HG02973 (cell line): ENCODE data around the gene MSANTD4.
"Not testable (repeated sequence)": the region's sequence is repeated elsewhere in the genome, so short reads cannot be mapped to it uniquely, and the experiment has no call there.

ENCODE experiments used
- ATAC-seq: cut with Tn5 transposase; IDR thresholded peaks from one replicate; pipeline ENCODE4 v1.9.1; 2021; ENCODE audit warnings: moderate library complexity; ENCODE audit not compliant: unreplicated experiment

Gene MSANTD4

DNA sequence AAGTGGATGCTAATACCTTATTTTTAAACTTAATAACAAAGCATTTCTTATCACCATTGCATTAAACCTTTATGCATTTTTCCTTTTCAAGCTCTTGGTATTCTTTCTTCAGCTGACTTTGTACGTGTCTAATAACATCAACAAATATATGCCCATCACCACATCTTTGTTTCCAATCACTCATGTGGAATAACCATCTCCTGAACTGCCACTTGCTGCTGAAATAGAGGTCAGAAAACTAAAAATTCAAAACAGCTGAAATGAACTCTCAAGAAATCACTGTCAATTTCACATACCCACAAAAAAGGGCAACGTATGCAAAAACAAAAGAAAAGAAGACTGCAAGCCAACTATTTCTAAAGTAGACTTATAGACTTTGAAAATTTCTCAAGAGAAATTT is 7.4 kb downstream of the MSANTD4 start:
- ATAC-seq: no peak

DNA sequence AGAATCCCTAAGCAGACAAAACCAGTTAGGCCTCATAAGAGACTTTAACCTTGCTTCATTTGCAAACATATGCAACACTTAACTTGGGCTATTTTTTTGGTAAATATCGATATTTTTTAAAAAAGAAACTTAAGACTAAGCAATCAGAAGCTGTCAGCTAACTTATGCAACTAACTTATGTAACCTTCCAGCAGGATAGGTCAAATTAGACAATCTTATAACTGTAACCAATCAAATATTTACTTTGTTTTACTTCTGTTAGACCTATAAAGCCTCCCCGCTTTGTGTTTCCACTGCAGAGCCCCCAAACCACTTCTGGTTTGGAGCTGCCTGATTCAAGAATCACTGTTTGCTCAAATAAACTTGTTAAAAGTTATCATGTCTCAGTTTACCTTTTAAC is 8.0 kb downstream of the MSANTD4 start:
- no peak for ATAC-seq

DNA sequence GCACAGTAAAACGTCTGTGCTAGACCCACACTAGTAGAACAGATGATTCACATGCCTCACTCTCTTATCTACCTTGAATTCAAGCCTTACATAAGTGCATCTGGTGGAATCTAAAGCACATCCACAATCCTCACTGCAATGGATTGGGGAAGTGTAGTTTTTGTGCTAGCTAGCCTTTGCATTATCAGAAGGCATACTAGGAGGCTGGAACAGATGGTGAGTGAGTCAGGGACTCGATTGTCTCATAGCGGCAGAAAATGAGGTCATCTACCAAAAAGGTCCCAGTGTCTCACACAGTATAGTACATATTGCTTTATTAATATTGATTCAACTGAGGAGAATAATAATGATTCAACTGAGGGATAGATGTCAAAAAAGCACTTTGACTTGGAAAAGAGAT is 9.3 kb downstream of the MSANTD4 start:
- no peak for ATAC-seq

DNA sequence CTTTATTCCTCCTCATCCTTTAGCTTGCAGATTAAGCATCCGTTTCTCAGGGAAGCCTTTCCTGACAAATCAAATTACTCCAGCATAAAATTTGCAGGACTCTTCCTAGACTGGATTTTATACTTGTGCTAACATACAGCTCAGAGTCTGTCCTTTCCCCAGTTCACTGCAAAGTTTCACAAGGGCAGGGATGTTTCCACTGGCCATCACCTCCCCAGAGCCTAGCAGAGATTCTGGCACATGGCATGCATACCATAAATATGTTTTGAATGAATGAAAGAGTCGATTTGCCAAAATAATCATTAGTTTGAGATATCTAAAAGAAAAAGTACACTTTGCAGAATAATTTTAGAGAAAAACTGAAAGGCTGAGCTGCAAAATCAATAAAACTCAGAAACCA is 10.6 kb downstream of the MSANTD4 start:
- ATAC-seq: no peak

DNA sequence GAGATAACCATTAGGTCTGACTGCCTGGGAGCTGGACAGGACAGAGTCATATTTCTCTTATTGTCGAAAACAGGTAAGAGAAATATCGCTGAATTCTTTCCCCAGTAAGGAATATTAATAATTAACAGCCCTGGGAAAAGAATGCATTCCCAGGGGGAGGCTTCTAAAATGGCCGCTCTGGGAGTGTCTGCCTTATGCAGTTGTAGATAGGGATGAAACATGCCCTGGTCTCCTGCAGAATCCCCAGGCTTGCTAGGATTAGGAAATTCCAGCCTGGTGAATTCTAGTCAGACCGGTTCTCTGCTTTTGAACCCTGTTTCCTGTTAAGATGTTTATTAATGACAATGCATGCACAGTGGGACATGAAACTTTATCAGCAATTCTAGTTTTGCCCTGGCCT is 18.9 kb downstream of the MSANTD4 start:
- not testable (repeated sequence) for ATAC-seq

DNA sequence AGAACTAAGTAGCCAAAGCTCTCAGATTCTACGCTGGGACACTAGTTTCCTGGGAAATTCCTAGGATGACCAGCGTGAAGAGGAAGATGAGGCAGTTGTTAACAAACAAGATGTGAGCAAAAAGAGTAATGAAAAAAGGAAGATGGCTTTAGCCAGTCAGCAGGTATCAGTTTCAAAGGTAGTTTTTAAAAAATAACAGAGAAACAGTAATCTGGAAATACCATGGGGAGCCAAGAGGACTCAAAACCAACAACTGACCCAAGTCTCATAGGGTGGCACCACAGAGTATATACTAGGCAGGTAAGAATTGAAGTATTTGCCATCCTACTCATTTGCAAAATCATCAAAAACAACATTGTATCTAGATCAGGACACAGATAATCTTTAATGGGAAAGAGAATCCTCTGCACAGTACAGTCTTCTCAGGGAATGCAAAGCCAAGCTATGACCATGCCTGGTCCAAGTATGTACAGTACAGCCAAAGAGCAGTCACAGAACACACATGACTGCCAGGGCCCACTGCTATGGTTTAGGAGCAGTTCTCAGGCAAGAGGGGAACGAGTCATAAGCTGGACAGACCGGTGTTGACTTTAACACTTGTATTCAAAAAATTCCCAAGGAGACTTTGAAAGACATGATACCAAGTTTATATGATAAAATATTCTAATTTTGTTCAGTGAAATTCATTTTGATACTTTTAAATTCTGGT is 20.6 kb downstream of the MSANTD4 start:
- peak; percentile 33 for ATAC-seq

DNA sequence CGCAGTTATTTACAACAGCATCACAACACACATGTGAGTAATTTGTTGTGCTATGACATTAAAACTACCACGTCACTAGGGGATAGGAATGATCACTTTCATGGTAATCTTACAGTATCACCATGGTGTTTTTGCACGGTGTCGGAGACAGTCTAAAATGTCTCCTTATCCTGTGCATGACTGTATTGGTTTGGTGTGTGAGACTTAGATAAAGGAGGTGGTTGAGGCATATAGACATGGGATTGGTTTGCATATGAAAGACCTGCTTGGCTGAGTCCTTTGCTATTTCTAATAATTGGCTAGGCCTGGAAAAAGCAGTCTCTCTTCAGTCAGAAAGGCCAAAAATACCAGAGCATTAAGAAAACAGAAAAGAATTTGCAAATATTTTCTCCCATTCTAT is 30.2 kb downstream of the MSANTD4 start:
- no peak for ATAC-seq

DNA sequence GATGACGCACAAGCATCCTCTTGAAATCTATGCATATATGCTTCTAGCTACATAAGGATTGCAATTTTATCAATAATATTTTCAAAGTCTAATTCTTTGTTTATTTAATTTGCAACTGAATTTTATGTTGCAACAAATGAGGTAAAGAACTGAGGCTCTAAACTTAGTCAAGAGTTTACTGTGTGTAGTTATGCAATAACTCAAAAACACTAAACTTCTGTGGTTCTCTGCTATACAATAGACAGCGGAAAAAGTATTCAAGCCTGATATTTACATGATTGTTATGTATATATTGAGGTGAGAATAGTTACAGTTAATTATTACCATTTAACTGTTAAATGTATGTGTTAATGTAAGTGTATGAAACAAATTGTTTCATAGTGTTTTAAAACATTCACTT is 32.9 kb downstream of the MSANTD4 start:
- ATAC-seq: no peak

DNA sequence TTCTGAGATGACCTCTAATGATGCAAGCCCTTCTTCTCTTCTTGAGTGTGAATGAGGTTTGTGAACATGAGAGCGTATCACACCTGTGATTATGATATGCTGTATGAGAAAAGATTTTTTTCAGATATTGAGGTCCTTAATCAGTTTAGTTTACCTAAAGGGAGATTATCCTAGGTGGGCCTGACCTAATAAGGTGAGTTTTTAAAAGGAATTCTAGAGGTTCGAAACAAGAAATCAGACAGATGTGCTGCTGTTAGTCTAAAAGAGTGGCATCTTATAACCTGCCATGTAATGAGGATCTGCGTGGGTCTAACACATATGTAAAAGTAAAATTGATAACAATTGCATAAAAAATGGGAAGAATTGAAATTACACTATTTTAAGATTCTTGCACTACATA is 33.8 kb downstream of the MSANTD4 start:
- ATAC-seq: no peak

DNA sequence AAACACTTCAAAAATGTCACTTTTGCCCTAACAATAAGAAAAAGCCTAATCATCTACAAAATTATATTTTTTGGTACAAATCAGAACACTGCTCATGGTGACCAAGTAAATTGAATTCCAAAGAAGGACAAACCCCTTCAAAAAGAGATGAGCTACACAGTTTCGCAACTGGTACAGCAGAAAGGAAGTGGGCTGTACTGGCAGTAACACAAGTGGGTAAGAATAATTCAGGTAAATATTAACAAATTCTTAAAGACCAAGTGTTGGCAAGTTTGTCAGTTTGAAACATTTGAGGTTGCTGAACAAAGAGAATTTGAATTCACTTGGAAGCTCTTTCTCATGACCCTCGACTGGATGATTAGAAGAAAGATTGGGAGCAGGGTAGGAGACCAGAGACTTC is 35.5 kb downstream of the MSANTD4 start:
- no peak for ATAC-seq

DNA sequence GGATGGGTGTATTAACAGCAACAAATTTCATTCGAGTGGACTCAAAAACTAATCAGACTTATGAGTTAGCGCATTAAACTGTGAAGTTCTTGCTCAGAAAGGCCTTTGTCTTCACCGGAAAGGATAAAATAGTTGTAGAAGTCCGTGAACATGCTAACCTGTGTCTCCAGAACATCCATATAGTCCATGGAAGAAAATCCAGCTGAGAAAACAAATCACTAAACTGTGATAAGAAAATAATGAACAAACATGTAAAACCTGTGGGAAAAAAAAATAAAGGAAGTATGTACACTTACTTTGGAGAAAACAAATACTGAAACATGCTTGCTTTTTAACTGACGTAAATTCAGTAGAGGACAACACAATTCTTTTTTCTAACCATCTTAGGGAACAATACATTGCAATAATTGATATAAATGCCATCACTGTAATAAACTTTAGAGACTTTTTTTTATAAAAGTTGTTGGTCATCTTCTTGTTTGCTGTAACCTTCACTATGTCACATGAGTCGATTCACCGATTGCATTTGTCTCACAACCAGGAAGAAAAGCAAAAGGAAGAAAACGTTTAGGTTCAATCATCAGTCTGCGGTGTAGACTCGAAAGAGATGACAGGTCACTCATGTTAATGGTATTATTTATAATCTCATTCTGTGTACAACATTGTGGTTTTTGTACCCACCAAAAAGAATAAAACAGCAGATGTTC is 41.9 kb downstream of the MSANTD4 start:
- ATAC-seq: no peak

DNA sequence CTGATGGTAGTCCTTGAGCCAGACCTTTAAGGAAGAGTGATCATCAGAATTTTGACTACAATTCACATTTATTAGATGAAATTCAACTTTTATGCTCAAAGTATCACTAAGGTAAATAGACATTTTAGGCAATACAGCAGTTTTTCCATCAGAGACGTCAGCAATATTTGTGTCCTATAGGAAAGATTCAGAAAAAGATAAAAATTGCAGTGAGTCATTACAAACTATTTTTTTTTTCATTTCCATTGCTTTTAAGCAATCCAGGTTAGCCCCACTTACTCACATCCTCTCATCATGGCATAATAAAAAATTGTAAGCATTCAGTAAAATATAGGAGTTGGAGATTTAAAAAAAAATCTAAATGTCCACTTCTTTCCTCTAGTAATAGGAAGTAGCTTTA is 46.9 kb downstream of the MSANTD4 start:
- no peak for ATAC-seq

DNA sequence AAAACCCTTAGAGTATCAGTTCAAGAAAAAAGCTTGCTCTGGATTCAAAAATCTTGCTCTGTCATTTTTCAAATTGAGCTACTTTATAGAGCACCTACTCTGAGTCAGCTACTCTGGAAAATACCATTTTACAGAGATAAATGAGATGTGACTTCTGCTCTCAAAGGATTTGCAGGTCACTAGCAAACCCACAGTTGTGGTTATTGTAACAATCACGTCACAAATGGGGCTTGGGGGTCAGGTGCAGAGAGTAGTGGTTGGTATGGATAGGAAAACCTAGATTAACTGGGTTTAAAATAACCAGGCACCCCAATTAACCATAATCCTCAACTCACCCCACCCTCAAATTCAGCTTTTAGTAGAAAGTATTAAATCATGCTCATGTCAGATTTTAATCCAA is 52.3 kb downstream of the MSANTD4 start:
- ATAC-seq: no peak

DNA sequence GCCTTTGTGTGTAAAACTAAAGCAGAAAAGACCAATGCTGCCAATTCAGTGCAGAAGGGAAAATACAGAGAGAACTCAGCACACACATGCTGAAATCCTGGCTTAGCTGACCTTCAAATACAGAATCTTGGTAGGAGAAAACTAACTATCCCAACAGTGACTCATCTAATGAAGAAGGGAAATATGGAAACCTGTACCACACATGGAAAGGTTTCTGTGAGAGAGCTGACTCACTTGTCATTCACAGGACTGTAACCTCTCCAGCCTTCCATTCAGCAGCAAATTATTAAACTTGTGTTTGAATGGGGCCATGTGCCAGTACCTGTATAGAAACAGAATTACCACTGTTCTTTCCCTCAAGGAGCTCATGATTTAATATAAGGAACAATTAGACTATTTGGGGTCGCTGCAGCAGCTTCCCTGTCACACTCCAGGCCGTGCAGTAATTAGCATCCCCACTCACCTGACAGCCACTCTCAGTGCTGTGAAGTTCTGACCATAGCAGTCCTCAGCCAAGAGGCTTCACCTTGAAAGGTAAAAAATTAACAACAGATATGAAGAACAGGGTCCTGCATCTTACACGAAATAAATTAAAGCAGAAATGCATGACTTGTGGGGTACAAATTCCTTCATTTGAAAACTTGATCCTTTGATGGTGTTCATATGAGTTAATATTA is 53.9 kb downstream of the MSANTD4 start:
- no peak for ATAC-seq

DNA sequence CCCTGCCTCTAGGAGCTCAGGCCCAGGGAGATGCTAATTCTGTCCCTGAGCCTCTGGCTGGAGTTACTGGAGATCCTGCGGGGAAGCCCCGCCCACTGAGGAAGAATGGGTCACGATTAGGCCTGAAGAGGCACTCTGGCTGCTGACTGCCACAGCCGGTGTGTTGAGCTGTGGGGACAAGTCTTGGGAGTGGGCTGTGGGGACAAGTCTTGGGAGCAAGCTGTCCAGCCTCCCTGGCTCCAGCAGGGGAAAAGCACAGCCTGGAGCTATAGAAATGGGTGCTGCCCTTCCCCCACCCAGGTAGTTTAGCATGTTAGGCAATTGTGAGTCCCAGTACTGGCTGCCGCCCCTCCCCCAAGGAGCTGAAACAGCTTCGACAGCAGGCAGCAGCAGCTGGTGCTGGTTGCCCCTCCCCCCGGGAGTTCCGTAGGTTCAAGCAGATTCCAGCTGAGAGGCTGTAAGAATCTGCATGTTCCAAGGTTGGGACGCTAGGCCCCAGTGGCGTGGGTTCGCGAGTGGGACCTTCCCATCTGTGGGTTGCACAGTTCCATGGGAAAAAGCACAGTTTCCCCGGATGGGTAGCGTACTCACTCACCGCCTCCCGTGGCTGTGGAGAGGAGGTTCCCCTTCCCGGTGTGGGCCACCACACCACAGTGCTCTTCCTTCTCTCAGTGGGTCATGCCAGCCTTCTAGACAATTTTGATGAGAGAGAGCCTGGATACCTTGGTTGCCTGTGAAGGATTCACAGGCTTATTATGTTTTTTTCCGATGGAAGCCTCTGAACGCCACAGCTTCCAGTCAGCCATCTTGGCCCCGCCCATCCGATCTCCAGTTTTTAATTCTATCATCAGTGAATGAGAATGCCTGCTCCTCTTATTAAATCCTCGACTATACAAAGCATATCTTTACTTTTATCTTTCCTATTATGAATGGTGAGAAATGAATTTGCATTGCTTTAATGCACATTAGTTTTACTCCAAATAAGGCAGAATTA is 61.5 kb downstream of the MSANTD4 start:
- ATAC-seq: no peak
